Activated CD4-positive, alpha-beta T cell treated with anti-CD3 and anti-CD28 coated beads, Interleukin-2, amount 50 U/mL, for 4 hours (primary cell): ENCODE measurements around the gene STYK1.
"Not testable (repeated sequence)": the region's sequence is repeated elsewhere in the genome, so short reads cannot be mapped to it uniquely, and the experiment has no call there.

Experiments used
- DNase-seq, 2 experiments: peaks; one replicate each; pipeline ENCODE4 v3.0.0-alpha.2; 2020

The STYK1 gene

DNA sequence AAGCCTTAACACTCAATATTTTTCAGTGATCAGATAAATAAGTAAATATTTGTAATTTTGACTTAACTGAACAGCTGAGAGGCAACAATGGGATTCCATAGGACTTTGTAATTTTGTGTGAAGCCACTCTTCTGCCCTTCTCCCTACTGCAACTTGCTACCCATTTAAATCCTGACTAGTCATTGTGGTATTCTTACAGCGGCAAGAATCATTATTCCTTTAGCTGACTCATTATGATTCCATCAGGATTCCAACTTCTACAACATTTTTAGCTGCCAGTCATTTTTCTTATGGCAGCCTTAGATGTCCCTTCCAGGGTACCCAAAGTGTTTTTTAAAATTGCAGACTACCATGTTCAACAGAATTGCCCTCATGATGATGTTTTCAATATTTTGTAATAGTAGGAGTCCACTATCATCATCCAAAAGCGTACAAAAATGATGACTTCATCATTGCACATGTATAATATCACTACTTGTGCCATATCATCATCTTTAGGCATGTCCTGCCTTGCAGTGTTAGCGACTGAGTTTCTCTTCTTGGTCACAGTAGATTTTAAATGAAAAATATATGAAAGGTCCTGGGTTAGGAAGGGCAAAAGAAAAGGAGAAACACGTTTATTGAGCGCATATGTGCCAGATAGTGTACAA lies 55.4 kb downstream of the STYK1 start:
- no peak for DNase-seq

GRCh38 chr12:10617863-10618262 lies 56.0 kb downstream of the STYK1 start:
- DNase-seq: no peak

DNA sequence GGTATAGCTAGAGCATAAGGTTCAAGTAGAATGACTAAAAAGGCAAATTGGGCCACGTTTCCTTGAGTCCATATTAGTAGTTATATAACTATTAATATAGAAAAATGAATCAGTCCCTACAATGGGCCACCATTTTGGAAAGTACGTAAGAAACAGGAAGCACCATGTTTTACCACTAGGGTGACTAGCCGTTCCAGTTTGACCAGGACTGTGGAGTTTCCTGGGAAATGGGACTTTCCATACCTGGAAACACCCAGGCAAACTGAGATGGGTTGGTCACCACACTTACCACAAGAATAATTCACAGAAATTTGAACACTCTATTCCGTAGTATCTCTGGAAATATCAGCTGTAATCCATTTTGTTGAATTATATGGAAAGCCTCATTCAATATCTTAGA lies 58.3 kb downstream of the STYK1 start:
- no peak for DNase-seq

- no peak for DNase-seq
Observed at GRCh38 chr12:10614056-10614370, 59.8 kb downstream of the STYK1 start.

DNA sequence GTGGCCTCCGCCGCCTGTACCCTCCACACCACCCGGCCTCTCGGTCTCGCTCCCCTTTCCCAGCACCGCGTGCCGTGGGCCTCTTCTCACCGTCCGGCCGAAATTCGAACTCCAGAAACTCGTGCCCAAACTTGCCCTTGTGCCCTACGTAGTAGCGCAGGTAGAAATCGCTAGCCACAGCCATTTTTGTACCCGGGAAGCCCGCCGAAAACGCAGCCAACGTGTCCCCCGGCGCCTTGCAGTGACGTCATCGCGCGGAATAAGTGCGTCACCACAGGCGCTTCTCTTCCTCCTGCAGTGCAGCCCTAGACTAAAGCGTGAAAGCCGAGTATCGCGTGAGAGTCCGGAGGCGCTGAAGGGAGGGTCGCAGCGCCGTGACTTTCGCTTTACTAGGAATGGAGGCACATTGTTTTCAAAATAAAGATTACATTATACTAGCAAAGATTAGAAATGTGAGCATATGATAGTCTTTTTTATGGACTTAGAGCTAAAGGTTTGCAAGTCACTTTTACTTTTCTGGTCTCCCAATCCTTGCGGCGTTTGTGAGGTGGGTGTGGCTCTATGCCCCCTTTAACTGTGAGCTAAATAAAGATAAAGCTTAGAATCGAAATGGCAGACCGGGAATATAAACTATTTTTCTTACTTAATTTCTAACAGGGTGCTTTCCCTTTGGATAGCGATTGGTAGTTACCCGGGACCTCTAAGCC lies 60.4 kb downstream of the STYK1 start, which contains the start of gene MAGOHB:
MAGOHB (minus strand) TSS at position 261 of the 707 bp plus-strand sequence; CDS start at position 184, 77 bp downstream.
- peak; percentile 98 to 99 for DNase-seq

DNA sequence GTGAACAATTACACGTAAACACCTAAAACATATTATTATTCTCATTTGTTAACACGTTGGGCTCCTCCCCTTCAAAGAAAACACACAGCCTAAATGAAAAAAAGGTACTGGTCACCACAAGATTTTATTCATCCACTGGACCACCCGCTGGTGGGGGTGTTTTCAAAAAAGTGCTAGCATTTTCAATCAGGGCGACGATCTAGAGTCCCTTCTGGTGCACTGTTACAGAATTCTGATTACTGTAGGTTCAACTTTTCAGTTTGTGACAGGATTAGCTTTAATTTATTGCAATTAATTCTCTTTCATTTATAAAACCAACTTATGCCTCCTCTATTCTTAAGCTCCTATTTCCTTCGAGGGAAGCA lies 60.9 kb downstream of the STYK1 start:
- DNase-seq: no peak

DNA sequence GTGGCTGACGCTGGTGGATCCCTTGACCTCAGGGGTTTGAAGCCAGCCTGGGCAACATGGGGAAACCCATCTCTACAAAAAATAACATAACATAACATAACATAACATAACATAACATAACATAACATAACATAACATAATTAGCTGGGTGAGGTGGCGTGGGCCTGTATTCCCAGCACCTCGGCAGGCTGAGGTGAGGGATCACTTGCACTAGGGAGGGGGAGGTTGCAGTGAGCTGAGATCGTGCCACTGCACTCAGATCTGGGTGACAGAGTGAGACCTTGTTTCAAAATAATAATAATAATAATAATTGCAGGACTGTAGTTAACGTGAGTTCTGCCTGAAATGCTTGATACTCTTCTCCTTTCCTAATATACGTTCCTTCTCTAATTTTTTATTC lies 61.7 kb downstream of the STYK1 start:
- DNase-seq: no peak

DNA sequence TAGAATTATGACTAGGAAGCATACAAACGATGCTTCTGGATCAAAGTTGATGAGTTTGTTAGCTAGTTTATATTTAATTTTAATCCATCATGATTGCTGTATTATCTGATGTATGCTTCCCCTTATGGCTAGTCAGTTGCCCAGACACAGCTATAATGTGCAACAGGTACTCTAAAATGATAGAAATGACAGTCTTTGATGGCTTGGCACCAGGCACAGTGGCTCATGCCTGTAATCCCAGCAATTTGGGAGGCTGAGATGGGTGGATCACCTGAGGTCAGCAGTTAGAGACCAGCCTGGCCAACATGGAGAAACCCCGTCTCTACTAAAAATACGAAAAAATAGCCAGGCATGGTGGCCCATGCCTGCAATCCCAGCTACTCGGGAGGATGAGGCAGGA lies 62.6 kb downstream of the STYK1 start:
- not testable (repeated sequence) for DNase-seq

DNA sequence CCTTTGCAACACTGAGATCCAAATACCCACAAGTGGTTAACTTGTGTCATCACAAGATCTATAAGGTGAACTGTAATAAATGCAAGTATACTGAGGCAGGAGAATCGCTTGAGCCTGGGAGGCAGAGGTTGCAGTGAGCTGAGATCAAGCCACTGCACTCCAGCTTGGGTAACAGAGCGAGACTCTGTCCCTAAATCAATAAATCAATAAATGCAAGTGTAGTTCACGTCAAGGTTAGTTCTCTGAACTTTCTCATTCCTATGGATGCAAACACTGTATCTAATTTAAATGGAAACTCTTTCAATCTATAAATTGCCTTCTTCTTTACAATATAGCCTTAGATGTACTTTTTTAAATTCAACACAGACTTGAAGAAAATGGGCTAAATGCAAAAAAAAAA lies 63.7 kb downstream of the STYK1 start:
- no peak for DNase-seq

- DNase-seq: no peak
Observed at GRCh38 chr12:10607885-10608458, 65.9 kb downstream of the STYK1 start.

- DNase-seq: no peak
Observed at GRCh38 chr12:10601860-10602259, 72.0 kb downstream of the STYK1 start.

DNA sequence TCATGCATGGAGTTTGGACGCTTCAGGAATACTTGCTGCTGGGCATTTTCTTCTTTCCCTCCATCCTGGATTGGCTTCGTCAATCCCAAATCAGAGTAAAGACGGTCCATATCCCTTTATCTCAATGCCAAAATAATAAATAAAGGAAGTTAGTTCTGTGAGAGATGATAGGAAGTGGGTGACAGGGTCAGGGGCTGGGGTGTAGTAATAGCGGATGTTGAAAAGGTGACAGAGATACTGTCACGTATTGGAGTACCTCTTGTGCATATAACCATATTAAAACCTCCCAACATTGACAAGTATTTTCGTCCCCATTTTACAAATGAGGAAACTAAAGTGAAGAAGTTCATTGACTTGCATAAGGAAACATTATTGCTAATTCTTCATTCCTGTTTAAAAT lies 72.9 kb downstream of the STYK1 start:
- DNase-seq: no peak

GRCh38 chr12:10595881-10596280 lies 78.0 kb downstream of the STYK1 start:
- no peak for DNase-seq

DNA sequence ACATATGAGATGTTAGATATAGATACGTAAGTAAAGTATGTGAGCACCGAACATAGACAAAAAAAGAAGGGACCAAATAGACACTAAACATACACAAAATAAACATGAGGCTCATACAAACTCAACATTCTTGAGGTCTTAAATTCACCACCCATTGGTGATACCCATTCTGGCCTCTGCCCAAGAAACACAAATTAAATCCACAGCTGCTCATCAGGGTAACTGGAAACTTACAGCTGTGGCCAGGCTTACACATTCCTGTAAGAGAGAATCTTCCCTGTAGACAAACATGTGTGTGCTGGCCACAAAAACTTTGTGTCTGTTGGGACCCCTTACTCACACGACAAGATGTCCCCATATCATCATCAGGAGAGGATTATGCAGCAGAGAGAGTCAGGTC lies 82.9 kb downstream of the STYK1 start:
- DNase-seq: no peak

DNA sequence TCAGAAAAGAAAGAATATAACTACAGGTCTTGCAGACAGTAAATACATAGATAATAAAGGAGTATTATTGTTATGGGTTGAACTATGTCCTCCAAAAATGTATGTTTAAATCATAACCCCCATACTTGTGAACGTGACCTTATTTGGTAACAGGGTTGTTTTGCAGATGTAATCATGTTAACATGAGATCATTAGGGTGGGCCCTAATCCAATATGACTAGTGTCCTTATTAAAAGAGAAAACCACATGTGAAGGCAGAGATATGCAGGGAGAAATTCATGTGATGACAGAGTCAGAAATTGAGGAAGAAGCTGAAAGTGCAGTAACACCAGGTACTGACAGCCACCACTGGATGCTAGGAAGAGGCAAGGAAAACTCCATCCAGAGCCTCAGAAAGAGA lies 89.4 kb downstream of the STYK1 start:
- DNase-seq: no peak

GRCh38 chr12:10582704-10583103 lies 91.1 kb downstream of the STYK1 start:
- DNase-seq: no peak

- not testable (repeated sequence) for DNase-seq
Observed at GRCh38 chr12:10582133-10582532, 91.7 kb downstream of the STYK1 start.

DNA sequence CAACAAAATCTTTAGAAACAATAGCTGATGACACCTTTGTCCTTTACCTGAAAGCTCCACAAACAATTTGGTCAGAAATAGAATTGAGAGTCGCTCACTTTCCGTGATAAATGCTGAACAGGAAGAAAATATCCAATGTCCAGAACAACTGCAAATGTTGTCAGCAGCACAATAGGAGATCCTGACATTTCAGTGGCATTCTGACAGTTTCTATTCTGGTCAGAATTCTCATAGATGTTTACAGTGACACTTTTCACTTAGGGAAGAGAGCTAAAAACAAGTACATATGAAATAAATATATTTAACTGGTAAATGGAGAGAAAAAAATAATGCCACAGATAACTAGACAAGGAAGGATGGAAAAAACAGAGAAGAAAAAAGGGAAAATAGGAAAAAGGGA lies 99.5 kb downstream of the STYK1 start:
- no peak for DNase-seq

GRCh38 chr12:10572021-10572490 lies 101.8 kb downstream of the STYK1 start:
- DNase-seq: not testable (repeated sequence)

GRCh38 chr12:10571141-10571540 lies 102.7 kb downstream of the STYK1 start:
- DNase-seq: no peak
